Osteoblast (primary cell): Measurements from ENCODE around the gene RAPGEF3. TPM values are rescaled to one million over a fixed set of nuclear protein-coding genes. Genes with fewer than 3 reads are reported as not detected.

Experiments
- DNase-seq: peaks from one replicate; pipeline ENCODE4 v3.0.0; 2011; ENCODE audit warnings: low spot score, mixed read lengths; ENCODE audit not compliant: insufficient read length; ENCODE audit errors: missing footprints
- H2AFZ ChIP-seq: 2 replicates; pipeline ENCODE4 v1.6.0; 2011; ENCODE audit warnings: mild to moderate bottlenecking, low read length
- H3K27ac ChIP-seq: 2 replicates; pipeline ENCODE4 v1.5.1; 2011; ENCODE audit warnings: mild to moderate bottlenecking, low read depth, low read length, moderate library complexity
- H3K27me3 ChIP-seq: 2 replicates; pipeline ENCODE4 v1.6.0; 2012; ENCODE audit warnings: mild to moderate bottlenecking, control low read depth, inconsistent platforms, low read length, moderate library complexity; ENCODE audit not compliant: insufficient read depth
- H3K36me3 ChIP-seq: 2 replicates; pipeline ENCODE4 v1.5.1; 2011; ENCODE audit warnings: mild to moderate bottlenecking, low read length, control low read depth, moderate library complexity; ENCODE audit not compliant: insufficient read depth
- H3K4me1 ChIP-seq: 2 replicates; pipeline ENCODE4 v1.5.1; 2011; ENCODE audit warnings: mild to moderate bottlenecking, low read length, control low read depth, moderate library complexity; ENCODE audit not compliant: insufficient read depth
- H3K4me2 ChIP-seq: 2 replicates; pipeline ENCODE4 v1.6.0; 2011; ENCODE audit warnings: mild to moderate bottlenecking, low read length; ENCODE audit not compliant: insufficient read depth
- H3K4me3 ChIP-seq: fragments of 200-600 bp; sonication (generic); 3 replicates; pipeline ENCODE4 v1.5.1; 2012; ENCODE audit warnings: mild to moderate bottlenecking, low read length, inconsistent platforms; ENCODE audit not compliant: insufficient read depth
- H3K79me2 ChIP-seq: 2 replicates; pipeline ENCODE4 v1.6.0; 2012; ENCODE audit warnings: mild to moderate bottlenecking, low read length, control low read depth, inconsistent platforms; ENCODE audit not compliant: insufficient read depth
- H3K9me3 ChIP-seq: 2 replicates; pipeline ENCODE4 v1.5.1; 2011; ENCODE audit warnings: low read depth, low read length, control low read depth
- H4K20me1 ChIP-seq: 2 replicates; pipeline ENCODE4 v1.6.0; 2012; ENCODE audit warnings: mild to moderate bottlenecking, low read length, control low read depth; ENCODE audit not compliant: insufficient read depth
- CTCF ChIP-seq: IDR thresholded peaks from 2 replicates; pipeline ENCODE4 v1.5.1; 2011; ENCODE audit warnings: mild to moderate bottlenecking, low read depth, low read length, moderate library complexity; ENCODE audit errors: extremely low read depth
- total RNA-seq: library from RNA; depleted of rRNA; stranded (reverse); fragments of >200 nt; gene quantifications from 2 replicates; pipeline ENCODE4 v1.2.3, GENCODE V29; 2012

RAPGEF3 gene
- total RNA-seq, 1 donor, result 4.3 TPM

- Histone ChIP-seq H3K4me3 (no peak overlapping the region), H3K79me2 (peaks cover 6% of the 10 kb centered on the region), H3K9me3 (no peaks in the 10 kb centered on the region), H3K27me3 (no peaks in the 10 kb centered on the region), H2AFZ (no peak overlapping the region), H3K4me1 (peaks cover 12% of the 10 kb centered on the region), H3K4me2 (no peak overlapping the region), H3K27ac (no peak overlapping the region), H4K20me1 (no peaks in the 10 kb centered on the region), H3K36me3 (no peaks in the 10 kb centered on the region)
- DNase-seq, result no peak
- TF ChIP-seq CTCF, result no peak
Observed at GRCh38 chr12:47712171-47712570, 46.5 kb downstream of the RAPGEF3 start.

- Histone ChIP-seq H3K4me2 (no peak overlapping the region), H3K36me3 (no peaks in the 10 kb centered on the region), H3K27ac (no peak overlapping the region), H3K4me3 (no peak overlapping the region), H3K27me3 (no peaks in the 10 kb centered on the region), H4K20me1 (no peaks in the 10 kb centered on the region), H3K4me1 (peaks cover 19% of the 10 kb centered on the region), H3K79me2 (peaks cover 10% of the 10 kb centered on the region), H3K9me3 (no peaks in the 10 kb centered on the region), H2AFZ (no peak overlapping the region)
- DNase-seq, result no peak
- TF ChIP-seq CTCF, result no peak
Observed at GRCh38 chr12:47711448-47711847, 47.2 kb downstream of the RAPGEF3 start.

- Histone ChIP-seq H3K9me3 (no peaks in the 10 kb centered on the region), H3K27me3 (no peaks in the 10 kb centered on the region), H3K4me2 (no peak overlapping the region), H4K20me1 (no peaks in the 10 kb centered on the region), H3K79me2 (peaks cover 14% of the 10 kb centered on the region), H3K36me3 (no peaks in the 10 kb centered on the region), H3K27ac (no peak overlapping the region), H3K4me3 (no peak overlapping the region), H2AFZ (no peak overlapping the region), H3K4me1 (peaks cover 11% of the 10 kb centered on the region)
- DNase-seq, result no peak
- no peak for TF ChIP-seq CTCF
Observed at GRCh38 chr12:47710278-47710677, 48.4 kb downstream of the RAPGEF3 start.

- no peaks in the 10 kb centered on the region for H3K27me3 ChIP-seq
- H3K4me1 ChIP-seq, result peaks cover 13% of the 10 kb centered on the region
- no peak for TF ChIP-seq CTCF
- no peak overlapping the region for H2AFZ ChIP-seq
- H3K9me3 ChIP-seq, result no peaks in the 10 kb centered on the region
- no peak overlapping the region for H3K27ac ChIP-seq
- DNase-seq, result no peak
- no peak overlapping the region for H3K4me2 ChIP-seq
- H4K20me1 ChIP-seq, result no peaks in the 10 kb centered on the region
- H3K79me2 ChIP-seq, result peaks cover 20% of the 10 kb centered on the region
- no peak overlapping the region for H3K4me3 ChIP-seq
- no peaks in the 10 kb centered on the region for H3K36me3 ChIP-seq
Observed at GRCh38 chr12:47709671-47710070, 49.0 kb downstream of the RAPGEF3 start.
